ENCODE data around the gene PIK3R3. TPM values are rescaled to one million over a fixed set of nuclear protein-coding genes. Genes with fewer than 3 reads are reported as not detected.

PIK3R3 gene
- total RNA-seq, 2 experiments from 2014 or later = 1.1 to 1.8 TPM

DNA sequence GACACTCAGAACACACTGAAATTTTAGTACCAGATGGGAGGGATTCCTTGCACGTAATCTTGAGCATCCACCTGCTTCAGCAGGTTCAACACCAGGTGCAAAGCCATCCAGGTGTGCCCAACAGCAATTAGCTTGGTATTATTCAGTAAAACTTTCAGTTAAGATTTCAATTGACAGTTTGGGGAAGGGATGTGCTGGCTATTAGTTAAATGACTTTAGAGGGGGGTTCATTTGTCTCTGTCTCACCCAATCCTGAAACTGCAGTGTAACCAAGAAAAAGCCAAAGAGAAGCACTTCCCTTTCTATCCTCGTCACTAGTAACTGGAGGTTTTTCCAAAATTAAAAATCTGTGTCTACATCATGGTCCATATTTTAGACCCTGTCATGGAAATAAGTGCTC lies 90.9 kb downstream of the PIK3R3 start:
- Mint-ChIP-seq H3K27me3 (peaks cover 5% of the 10 kb centered on the region), H3K36me3 (no peaks in the 10 kb centered on the region), H3K4me1 (peaks cover 5% of the 10 kb centered on the region), H3K9me3 (no peaks in the 10 kb centered on the region), H3K27ac (no peak overlapping the region), H3K4me3 (no peak overlapping the region)
- no peak for DNase-seq

DNA sequence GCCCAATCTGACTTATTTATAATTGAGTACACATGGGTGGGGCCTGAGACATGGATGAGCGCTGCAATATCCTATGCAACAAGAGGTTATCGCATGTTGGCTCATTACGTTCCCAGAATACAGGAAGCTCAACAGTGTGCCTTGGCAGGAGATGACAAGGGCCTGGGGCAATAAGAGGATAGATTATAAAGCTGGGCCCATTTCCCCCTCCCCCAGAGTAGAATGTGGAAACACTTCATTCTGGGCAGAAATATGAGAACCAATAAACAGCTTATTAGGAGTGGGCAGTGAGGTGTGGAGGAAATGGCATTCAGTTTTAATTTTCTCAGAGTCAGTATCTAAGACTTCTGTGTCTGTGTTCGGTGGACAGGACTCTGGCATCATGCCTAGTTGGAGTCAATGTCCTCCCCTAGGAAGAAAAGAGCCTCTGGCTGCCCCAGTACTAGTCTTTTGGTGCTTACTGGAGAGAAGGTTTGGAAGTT lies 92.8 kb downstream of the PIK3R3 start:
- H3K27ac Mint-ChIP-seq = no peak overlapping the region
- no peaks in the 10 kb centered on the region for H3K36me3 Mint-ChIP-seq
- peaks cover 5% of the 10 kb centered on the region for H3K27me3 Mint-ChIP-seq
- H3K4me3 Mint-ChIP-seq = no peak overlapping the region
- H3K4me1 Mint-ChIP-seq = peaks cover 5% of the 10 kb centered on the region
- DNase-seq = no peak
- H3K9me3 Mint-ChIP-seq = no peaks in the 10 kb centered on the region

DNA sequence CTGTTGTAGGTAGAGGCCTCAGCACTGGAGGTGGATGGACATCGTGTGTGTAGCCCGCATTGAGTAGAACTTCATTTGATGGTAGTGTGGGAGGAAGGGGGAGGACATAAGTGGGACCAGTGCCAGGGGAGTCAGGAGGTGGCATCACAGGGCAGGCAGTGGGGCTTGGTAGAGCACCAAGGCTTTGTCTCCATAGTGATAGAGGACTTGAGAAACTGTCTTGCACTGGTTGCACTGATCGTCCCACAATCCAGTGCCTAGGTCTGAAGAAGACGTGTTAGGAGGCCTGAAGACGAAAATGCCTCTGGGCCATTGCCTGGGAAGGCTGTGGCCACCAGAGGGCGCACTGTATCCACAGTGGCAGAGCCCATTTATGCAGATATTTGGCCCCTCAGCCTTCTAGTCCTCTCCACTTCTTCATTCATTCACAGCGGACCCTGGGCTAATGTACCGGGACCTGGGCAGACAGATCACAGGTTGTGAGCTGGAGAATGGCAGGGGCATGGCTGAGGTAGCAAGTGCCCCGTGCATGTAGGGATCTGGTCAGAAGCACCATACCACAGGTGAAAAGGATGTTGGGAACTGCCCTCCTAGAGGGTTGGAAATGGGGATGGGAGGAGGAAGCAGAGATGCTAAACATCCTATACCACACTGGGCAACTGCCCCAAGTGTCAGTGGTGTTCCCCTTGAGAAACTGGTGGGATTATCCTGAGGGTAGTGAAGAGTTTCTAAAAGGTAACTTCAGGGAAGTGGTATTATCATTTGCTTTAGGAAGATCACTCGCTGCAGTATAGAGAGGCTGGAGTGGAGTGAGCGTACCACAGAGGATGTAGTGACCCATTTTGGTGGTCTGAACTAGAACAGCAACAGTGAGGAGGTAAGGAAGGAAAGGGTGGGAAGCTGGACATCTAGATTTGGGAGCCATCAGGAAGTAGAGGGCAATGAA lies 95.3 kb downstream of the PIK3R3 start:
- no peaks in the 10 kb centered on the region for H3K9me3 Mint-ChIP-seq
- no peaks in the 10 kb centered on the region for H3K4me1 Mint-ChIP-seq
- H3K27me3 Mint-ChIP-seq = no peaks in the 10 kb centered on the region
- no peak overlapping the region for H3K27ac Mint-ChIP-seq
- DNase-seq = peak; percentile 75
- H3K36me3 Mint-ChIP-seq = peaks cover 2% of the 10 kb centered on the region
- H3K4me3 Mint-ChIP-seq = no peak overlapping the region

DNA sequence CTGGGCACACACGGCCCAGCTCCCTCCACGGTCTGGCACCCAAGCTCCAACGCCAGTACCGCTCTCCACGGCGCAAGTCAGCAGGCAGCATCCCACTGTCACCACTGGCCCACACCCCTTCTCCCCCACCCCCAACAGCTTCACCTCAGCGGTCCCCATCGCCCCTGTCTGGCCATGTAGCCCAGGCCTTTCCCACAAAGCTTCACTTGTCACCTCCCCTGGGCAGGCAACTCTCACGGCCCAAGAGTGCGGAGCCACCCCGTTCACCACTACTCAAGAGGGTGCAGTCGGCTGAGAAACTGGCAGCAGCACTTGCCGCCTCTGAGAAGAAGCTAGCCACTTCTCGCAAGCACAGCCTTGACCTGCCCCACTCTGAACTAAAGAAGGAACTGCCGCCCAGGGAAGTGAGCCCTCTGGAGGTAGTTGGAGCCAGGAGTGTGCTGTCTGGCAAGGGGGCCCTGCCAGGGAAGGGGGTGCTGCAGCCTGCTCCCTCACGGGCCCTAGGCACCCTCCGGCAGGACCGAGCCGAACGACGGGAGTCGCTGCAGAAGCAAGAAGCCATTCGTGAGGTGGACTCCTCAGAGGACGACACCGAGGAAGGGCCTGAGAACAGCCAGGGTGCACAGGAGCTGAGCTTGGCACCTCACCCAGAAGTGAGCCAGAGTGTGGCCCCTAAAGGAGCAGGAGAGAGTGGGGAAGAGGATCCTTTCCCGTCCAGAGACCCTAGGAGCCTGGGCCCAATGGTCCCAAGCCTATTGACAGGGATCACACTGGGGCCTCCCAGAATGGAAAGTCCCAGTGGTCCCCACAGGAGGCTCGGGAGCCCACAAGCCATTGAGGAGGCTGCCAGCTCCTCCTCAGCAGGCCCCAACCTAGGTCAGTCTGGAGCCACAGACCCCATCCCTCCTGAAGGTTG lies 97.6 kb downstream of the PIK3R3 start:
- H3K27ac Mint-ChIP-seq = no peak overlapping the region
- H3K36me3 Mint-ChIP-seq = peaks cover 2% of the 10 kb centered on the region
- DNase-seq = no peak

DNA sequence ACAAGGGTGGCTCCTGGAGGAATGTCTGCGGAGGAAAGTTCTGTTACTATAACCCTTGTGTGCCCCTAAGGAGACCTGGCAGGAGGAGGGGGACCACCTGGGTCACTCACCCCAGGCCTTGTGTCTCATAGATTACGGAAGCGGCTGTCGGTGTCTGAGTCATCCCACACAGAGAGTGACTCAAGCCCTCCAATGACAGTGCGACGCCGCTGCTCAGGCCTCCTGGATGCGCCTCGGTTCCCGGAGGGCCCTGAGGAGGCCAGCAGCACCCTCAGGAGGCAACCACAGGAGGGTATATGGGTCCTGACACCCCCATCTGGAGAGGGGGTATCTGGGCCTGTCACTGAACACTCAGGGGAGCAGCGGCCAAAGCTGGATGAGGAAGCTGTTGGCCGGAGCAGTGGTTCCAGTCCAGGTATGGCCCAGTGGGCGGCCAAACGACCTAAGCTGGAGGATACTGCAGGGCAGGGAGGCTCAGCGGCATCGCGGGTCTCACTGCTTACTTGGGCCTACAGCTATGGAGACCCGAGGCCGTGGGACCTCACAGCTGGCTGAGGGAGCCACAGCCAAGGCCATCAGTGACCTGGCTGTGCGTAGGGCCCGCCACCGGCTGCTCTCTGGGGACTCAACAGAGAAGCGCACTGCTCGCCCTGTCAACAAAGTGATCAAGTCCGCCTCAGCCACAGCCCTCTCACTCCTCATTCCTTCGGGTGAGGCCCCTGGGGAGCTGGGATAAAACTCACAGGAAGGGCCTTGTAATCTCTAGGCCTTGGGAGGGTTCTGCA lies 101.4 kb downstream of the PIK3R3 start:
- H3K36me3 Mint-ChIP-seq = peaks cover 2% of the 10 kb centered on the region
- DNase-seq = no peak
- no peaks in the 10 kb centered on the region for H3K27me3 Mint-ChIP-seq
- H3K4me3 Mint-ChIP-seq = no peak overlapping the region
- H3K4me1 Mint-ChIP-seq = no peaks in the 10 kb centered on the region
- H3K27ac Mint-ChIP-seq = no peak overlapping the region
- H3K9me3 Mint-ChIP-seq = no peaks in the 10 kb centered on the region

More for the DNA sequence above, 97.6 kb downstream of the PIK3R3 start:
- no peaks in the 10 kb centered on the region for H3K9me3 Mint-ChIP-seq
- H3K4me1 Mint-ChIP-seq = no peaks in the 10 kb centered on the region
- no peak overlapping the region for H3K4me3 Mint-ChIP-seq
- H3K27me3 Mint-ChIP-seq = no peaks in the 10 kb centered on the region

DNA sequence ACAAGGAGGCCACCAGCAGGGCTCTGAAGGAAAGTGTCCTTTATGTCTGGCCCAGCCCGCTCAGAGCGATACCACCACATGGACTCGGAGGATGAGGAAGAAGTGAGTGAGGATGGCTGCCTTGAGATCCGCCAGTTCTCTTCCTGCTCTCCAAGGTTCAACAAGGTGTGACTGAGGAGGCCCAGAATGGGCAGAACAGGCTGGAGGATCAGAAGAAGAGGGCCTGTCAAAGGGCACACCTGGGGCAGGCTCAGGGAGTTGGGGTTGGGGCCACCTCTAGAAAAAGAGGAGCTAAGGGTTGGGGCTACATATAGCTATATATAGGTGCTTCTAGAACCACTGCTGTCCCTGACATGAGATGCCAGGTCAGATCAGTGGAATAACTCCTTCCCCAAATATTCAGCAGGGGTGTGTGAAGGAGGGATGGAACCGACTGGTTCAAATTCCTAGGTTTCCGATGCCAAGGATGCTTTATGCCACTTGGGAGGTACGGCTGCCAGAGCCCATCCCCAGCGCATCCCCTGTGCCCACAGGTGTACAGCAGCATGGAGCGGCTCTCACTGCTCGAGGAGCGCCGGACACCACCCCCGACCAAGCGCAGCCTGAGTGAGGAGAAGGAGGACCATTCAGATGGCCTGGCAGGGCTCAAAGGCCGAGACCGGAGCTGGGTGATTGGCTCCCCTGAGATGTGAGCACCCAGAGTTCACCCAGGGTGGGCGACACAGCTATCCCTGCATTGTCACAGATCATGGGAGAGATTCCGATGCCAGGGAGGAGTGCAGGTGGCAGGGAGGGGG lies 102.2 kb downstream of the PIK3R3 start:
- DNase-seq = no peak
- Mint-ChIP-seq H3K4me3 (no peak overlapping the region), H3K27me3 (no peaks in the 10 kb centered on the region), H3K9me3 (no peaks in the 10 kb centered on the region), H3K4me1 (no peaks in the 10 kb centered on the region), H3K27ac (no peak overlapping the region), H3K36me3 (peaks cover 2% of the 10 kb centered on the region)

DNA sequence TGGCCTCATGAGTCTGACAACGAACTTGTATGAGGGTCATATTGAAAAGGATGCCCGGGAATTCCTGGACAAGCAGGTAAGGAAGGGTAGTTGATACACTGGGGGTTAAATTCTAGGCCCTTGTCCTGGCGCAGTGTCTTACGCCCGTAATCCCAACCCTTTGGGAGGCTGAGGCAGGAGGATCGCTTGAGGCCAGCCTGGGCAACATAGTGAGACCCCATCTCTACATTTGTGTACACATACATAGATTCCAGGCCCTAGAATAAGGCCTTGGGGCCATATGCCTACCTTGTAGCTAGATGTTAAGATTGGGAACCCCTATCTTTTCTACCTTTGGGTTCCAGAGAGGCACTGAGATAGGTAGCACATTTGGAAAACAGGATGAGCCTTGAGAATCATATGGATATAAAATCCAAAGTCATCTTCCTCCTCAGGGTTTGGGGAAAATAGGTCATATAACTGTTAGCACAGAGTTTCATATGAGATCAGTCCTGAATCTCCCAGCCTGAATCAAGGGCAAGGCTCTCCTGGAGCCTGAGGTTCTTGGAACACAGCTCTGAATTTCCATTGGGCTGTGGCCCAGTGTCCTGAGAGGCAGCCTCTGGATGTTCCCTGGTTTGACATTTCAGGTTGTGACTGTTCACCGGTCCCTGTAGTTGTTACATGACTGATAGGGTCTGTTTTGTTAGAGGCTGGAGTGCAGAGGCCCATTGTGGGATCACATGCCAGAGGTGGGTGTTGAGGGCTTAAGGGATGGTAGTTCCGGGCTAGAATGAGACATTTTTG lies 104.4 kb downstream of the PIK3R3 start:
- Mint-ChIP-seq H3K4me3 (no peak overlapping the region), H3K27me3 (no peaks in the 10 kb centered on the region), H3K4me1 (no peaks in the 10 kb centered on the region), H3K36me3 (peaks cover 10% of the 10 kb centered on the region), H3K9me3 (no peaks in the 10 kb centered on the region), H3K27ac (no peak overlapping the region)
- DNase-seq = no peak

DNA sequence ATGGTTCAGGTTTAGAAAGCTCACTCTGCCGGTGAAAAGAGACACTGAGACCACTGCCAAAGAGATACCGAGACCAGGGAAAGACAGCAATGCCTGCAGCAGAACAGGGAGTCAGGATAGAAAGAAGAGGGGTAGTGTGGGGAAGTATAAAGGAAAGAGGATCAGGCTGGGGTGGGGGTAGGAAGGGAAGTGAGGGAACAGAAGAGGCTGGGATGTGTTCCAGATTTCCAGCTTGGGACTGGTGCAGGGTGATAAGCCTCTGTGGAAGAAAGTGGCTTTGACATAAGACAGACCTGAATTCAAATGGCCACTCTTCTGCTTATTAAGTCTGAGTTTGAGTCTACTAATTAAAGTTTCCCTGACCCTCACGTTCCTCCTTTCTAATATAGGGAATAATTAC lies 105.9 kb downstream of the PIK3R3 start:
- no peaks in the 10 kb centered on the region for H3K4me1 Mint-ChIP-seq
- H3K4me3 Mint-ChIP-seq = no peak overlapping the region
- no peaks in the 10 kb centered on the region for H3K9me3 Mint-ChIP-seq
- H3K27me3 Mint-ChIP-seq = no peaks in the 10 kb centered on the region
- H3K27ac Mint-ChIP-seq = no peak overlapping the region
- no peak for DNase-seq
- H3K36me3 Mint-ChIP-seq = peaks cover 8% of the 10 kb centered on the region

DNA sequence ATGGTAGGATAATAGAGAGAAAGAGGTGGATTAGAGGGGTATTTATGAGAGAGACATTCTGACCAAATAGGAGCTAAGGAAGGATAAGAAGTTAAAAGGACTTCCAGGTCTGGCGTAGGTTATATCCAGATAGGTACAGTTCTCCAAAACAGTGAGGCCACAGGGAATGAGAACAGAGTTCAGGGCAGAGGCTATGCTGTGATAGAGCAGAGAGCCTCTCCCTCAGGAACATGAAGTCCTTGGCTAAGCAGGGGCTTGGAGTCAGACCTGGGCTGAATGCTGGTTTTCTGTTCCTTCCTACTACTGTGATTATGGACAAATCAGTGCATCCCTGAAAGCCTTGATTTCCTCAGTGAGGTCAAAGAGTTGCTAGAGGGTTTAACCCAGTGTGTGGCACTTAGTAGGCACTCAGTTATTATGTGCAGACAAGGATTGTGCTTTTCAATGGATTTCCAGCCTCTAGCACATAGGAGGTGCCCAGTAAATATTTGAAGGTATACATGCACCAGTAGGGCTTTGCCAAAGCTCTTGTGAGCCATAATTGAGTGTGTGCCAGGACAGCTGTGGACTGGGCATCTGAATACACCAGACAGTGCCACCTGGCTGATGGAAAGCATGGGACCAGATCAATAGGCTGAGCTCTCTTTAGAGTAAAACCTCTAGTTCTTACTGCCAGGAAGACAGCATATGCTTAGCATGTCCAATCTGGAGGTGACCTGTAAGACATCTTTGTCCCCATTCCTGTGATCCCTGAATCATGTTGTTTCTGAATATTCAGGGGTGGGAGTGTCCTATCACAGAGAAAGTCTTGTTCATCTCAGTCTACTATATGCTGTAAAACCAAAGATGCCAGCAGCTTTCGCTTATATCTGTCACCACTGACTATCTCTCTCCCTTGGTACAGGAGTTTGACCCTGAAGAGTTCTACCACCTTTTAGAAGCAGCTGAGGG lies 111.1 kb downstream of the PIK3R3 start:
- Mint-ChIP-seq H3K4me1 (no peaks in the 10 kb centered on the region), H3K27me3 (no peaks in the 10 kb centered on the region), H3K36me3 (peaks cover 8% of the 10 kb centered on the region), H3K9me3 (no peaks in the 10 kb centered on the region), H3K4me3 (no peak overlapping the region), H3K27ac (no peak overlapping the region)
- no peak for DNase-seq

DNA sequence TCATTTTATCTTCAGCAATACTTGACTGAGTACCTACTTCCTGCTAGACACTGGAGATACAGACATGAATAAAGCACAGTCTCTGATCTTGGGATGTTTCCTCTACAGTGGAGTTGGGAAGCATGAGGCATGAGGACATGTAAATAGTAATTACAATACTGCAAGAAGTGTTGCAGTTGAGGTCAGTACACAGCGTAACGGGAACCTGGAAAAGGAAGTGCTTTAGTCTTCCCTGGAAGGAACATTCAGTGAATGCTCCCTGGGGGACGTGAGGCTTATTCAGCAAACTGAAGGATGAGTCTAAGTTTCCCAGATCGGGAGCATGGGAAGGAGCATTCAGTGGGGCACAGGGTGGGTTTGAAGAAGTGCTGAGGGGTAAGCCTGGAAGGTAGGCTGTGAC lies 112.4 kb downstream of the PIK3R3 start:
- no peak overlapping the region for H3K4me3 Mint-ChIP-seq
- no peak for DNase-seq
- H3K27ac Mint-ChIP-seq = no peak overlapping the region
- H3K27me3 Mint-ChIP-seq = no peaks in the 10 kb centered on the region
- H3K4me1 Mint-ChIP-seq = no peaks in the 10 kb centered on the region
- H3K36me3 Mint-ChIP-seq = peaks cover 10% of the 10 kb centered on the region
- no peaks in the 10 kb centered on the region for H3K9me3 Mint-ChIP-seq

DNA sequence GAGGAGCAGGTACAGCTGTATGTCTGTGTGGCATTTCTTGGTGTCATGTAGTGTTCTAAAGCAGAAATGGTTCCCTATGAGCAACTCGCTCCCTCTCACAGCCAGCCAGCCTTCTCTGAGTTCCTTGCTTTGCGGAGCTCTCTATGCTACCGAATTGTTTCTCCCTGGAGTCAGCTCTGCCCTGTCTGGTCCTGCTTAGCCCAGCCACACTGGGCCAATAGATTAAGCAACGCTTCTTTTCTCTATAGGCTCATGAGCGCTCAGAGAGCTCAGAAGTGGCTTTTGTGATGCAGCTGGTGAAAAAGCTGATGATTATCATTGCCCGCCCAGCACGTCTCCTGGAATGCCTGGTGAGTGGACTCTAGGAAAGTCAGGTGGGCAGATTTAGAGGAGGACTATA lies 113.1 kb downstream of the PIK3R3 start:
- Mint-ChIP-seq H3K27me3 (no peaks in the 10 kb centered on the region), H3K4me3 (no peak overlapping the region), H3K4me1 (no peaks in the 10 kb centered on the region), H3K9me3 (no peaks in the 10 kb centered on the region), H3K27ac (no peak overlapping the region), H3K36me3 (peaks cover 8% of the 10 kb centered on the region)
- no peak for DNase-seq

DNA sequence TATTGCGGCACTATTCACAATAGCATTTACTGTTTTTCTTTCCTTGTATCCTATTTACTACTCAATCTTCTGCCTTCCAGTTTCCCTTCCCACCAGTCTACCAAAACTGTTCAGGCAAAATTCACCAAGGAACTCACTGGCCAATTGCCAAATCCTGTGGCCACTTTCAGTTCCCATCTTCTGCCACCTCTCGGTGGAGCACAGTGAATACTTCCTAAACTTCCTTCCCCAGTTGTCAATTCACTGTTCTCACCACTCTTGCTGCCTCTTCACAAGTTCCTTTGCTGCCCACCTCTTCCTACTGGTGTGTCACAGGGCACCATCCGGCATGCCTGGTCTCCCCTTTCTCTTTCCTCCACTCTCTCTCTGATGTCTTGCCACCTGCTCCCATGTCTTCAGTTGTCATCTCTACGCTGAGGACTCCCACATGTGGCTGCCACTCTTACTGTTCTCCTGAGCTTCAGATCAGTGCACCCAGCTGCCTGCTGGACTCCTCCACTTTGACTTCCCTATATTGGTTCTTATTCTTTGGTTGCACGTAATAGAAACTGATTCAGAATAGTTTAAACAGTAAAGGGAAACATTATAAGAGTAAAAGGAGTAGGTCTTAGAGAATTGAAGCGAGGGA lies 114.4 kb downstream of the PIK3R3 start:
- no peaks in the 10 kb centered on the region for H3K9me3 Mint-ChIP-seq
- no peaks in the 10 kb centered on the region for H3K27me3 Mint-ChIP-seq
- no peak overlapping the region for H3K27ac Mint-ChIP-seq
- H3K4me3 Mint-ChIP-seq = no peak overlapping the region
- no peaks in the 10 kb centered on the region for H3K4me1 Mint-ChIP-seq
- H3K36me3 Mint-ChIP-seq = peaks cover 10% of the 10 kb centered on the region
- DNase-seq = no peak

All from activated naive CD8-positive, alpha-beta T cell treated with anti-CD3 and anti-CD28 coated beads for 36 hours (primary cell).